SK-N-SH treated with all-trans-retinoic acid at 6 μM for 48 hours (cell line): Measurements from ENCODE around the gene ELAPOR1.

Source experiments
- ATAC-seq: fragments of 200-7000 bp; cut with Tn5 transposase; 3 replicates; pipeline ENCODE4 v1.9.1; 2020; ENCODE audit warnings: mild to moderate bottlenecking, moderate library complexity
- BACH2 ChIP-seq: fragments of 250-450 bp; sonication (Bioruptor Pico); IDR thresholded peaks from 2 replicates; pipeline ENCODE4 v1.9.0; 2021; ENCODE audit warnings: mild to moderate bottlenecking, borderline replicate concordance
- CSDC2 ChIP-seq: fragments of 250-450 bp; sonication (Bioruptor Pico); IDR thresholded peaks from 2 replicates; pipeline ENCODE4 v1.5.0; 2020; ENCODE audit warnings: mild to moderate bottlenecking, moderate library complexity
- ESRRG ChIP-seq: fragments of 250-450 bp; sonication (Bioruptor Pico); IDR thresholded peaks from 2 replicates; pipeline ENCODE4 v1.6.1; 2021; ENCODE audit warnings: mild to moderate bottlenecking
- GLIS3 ChIP-seq: fragments of 250-450 bp; sonication (Bioruptor Pico); IDR thresholded peaks from 2 replicates; pipeline ENCODE4 v1.5.0; 2020; ENCODE audit warnings: mild to moderate bottlenecking, moderate library complexity
- OSR1 ChIP-seq: fragments of 250-450 bp; sonication (Bioruptor Pico); IDR thresholded peaks from 2 replicates; pipeline ENCODE4 v1.8.0; 2022; ENCODE audit warnings: moderate library complexity, mild to moderate bottlenecking, inconsistent platforms
- PPARA ChIP-seq: fragments of 250-450 bp; sonication (Bioruptor Pico); IDR thresholded peaks from 2 replicates; pipeline ENCODE4 v1.5.0; 2020; ENCODE audit warnings: mild to moderate bottlenecking, borderline replicate concordance
- RARB ChIP-seq: fragments of 250-450 bp; sonication (Bioruptor Pico); IDR thresholded peaks from 2 replicates; pipeline ENCODE4 v1.8.0; 2021; ENCODE audit warnings: mild to moderate bottlenecking, moderate library complexity
- SNAI2 ChIP-seq: fragments of 250-450 bp; sonication (Bioruptor Pico); IDR thresholded peaks from 2 replicates; pipeline ENCODE4 v1.5.0; 2020; ENCODE audit warnings: mild to moderate bottlenecking, moderate library complexity
- TCF4 ChIP-seq: fragments of 250-450 bp; sonication (Bioruptor Pico); IDR thresholded peaks from 2 replicates; pipeline ENCODE4 v1.8.0; 2021; ENCODE audit warnings: mild to moderate bottlenecking, moderate library complexity, borderline replicate concordance
- TOX ChIP-seq: fragments of 250-450 bp; sonication (Bioruptor Pico); IDR thresholded peaks from 2 replicates; pipeline ENCODE4 v1.8.0; 2021; ENCODE audit warnings: mild to moderate bottlenecking, moderate library complexity, borderline replicate concordance
- ZC3H10 ChIP-seq: fragments of 250-450 bp; sonication (Bioruptor Pico); IDR thresholded peaks from 2 replicates; pipeline ENCODE4 v1.5.1; 2021; ENCODE audit warnings: mild to moderate bottlenecking, moderate library complexity
- ZFP30 ChIP-seq: fragments of 450-650 bp; formaldehyde crosslinking; IDR thresholded peaks from 2 replicates; pipeline ENCODE4 v1.5.0; 2022; ENCODE audit warnings: mild to moderate bottlenecking, moderate library complexity
- ZNF565 ChIP-seq: fragments of 450-650 bp; formaldehyde crosslinking; conservative IDR thresholded peaks from 2 replicates; pipeline ENCODE4 v1.5.0; 2020; ENCODE audit warnings: low read depth, mild to moderate bottlenecking, moderate library complexity
- ZNF8 ChIP-seq: fragments of 450-650 bp; formaldehyde crosslinking; IDR thresholded peaks from 2 replicates; pipeline ENCODE4 v1.5.0; 2020; ENCODE audit warnings: mild to moderate bottlenecking, moderate library complexity
- TF ChIP-seq, protein P1 (sequence below): fragments of 250-450 bp; sonication (Bioruptor Pico); IDR thresholded peaks from 2 replicates; pipeline ENCODE4 v1.8.0; 2020; ENCODE audit warnings: mild to moderate bottlenecking, moderate library complexity, borderline replicate concordance
- TF ChIP-seq, protein P2 (sequence below): fragments of 250-450 bp; sonication (Bioruptor Pico); IDR thresholded peaks from 2 replicates; pipeline ENCODE4 v1.8.0; 2021; ENCODE audit warnings: low read depth, mild to moderate bottlenecking, moderate library complexity, borderline replicate concordance
- TF ChIP-seq, protein P3 (sequence below): fragments of 250-450 bp; sonication (Bioruptor Pico); IDR thresholded peaks from 2 replicates; pipeline ENCODE4 v1.5.1; 2021; ENCODE audit warnings: mild to moderate bottlenecking, moderate library complexity
- TF ChIP-seq, protein P4 (sequence below): fragments of 250-450 bp; sonication (Bioruptor Pico); IDR thresholded peaks from 2 replicates; pipeline ENCODE4 v1.5.1; 2020; ENCODE audit warnings: low read depth, mild to moderate bottlenecking, moderate library complexity
- TF ChIP-seq, protein P5 (sequence below): fragments of 250-450 bp; sonication (Bioruptor Pico); IDR thresholded peaks from 2 replicates; pipeline ENCODE4 v1.5.0; 2020; ENCODE audit warnings: mild to moderate bottlenecking, moderate library complexity

The ELAPOR1 gene

DNA sequence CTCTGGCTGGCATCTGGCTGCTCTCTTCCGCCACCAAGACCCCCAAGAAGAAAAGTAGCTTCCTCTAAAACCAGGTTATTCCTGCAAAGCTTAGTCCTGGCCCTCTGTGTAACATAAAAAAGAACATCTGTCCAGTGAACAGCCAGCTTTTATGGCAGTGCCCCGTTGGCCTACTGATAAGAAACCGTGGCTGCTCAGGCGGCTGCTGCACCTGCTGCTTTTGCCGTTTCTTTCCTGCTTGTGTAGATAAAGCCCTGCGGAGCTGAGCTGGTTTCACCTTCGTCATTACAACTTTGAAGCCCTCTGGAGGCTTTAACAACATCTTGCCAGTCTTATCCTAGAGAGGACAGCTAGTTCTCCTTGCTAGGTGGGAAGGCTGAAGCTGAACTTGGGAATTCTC lies 20.5 kb downstream of the ELAPOR1 start:
- TF ChIP-seq ZNF8 (CRISPR knock-in tag) (no peak), TOX (CRISPR knock-in tag) (no peak), TCF4 (CRISPR knock-in tag) (no peak), ZNF565 (CRISPR knock-in tag) (no peak), SNAI2 (no peak), PPARA (CRISPR knock-in tag) (no peak), RARB (CRISPR knock-in tag) (no peak), GLIS3 (CRISPR knock-in tag) (no peak)
- TF ChIP-seq, protein P1, sequence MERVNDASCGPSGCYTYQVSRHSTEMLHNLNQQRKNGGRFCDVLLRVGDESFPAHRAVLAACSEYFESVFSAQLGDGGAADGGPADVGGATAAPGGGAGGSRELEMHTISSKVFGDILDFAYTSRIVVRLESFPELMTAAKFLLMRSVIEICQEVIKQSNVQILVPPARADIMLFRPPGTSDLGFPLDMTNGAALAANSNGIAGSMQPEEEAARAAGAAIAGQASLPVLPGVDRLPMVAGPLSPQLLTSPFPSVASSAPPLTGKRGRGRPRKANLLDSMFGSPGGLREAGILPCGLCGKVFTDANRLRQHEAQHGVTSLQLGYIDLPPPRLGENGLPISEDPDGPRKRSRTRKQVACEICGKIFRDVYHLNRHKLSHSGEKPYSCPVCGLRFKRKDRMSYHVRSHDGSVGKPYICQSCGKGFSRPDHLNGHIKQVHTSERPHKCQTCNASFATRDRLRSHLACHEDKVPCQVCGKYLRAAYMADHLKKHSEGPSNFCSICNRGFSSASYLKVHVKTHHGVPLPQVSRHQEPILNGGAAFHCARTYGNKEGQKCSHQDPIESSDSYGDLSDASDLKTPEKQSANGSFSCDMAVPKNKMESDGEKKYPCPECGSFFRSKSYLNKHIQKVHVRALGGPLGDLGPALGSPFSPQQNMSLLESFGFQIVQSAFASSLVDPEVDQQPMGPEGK (CRISPR knock-in tag), result no peak
- TF ChIP-seq, protein P2, sequence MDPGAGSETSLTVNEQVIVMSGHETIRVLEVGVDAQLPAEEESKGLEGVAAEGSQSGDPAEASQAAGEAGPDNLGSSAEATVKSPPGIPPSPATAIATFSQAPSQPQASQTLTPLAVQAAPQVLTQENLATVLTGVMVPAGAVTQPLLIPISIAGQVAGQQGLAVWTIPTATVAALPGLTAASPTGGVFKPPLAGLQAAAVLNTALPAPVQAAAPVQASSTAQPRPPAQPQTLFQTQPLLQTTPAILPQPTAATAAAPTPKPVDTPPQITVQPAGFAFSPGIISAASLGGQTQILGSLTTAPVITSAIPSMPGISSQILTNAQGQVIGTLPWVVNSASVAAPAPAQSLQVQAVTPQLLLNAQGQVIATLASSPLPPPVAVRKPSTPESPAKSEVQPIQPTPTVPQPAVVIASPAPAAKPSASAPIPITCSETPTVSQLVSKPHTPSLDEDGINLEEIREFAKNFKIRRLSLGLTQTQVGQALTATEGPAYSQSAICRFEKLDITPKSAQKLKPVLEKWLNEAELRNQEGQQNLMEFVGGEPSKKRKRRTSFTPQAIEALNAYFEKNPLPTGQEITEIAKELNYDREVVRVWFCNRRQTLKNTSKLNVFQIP (CRISPR knock-in tag), result no peak
- ATAC-seq, result no peak

DNA sequence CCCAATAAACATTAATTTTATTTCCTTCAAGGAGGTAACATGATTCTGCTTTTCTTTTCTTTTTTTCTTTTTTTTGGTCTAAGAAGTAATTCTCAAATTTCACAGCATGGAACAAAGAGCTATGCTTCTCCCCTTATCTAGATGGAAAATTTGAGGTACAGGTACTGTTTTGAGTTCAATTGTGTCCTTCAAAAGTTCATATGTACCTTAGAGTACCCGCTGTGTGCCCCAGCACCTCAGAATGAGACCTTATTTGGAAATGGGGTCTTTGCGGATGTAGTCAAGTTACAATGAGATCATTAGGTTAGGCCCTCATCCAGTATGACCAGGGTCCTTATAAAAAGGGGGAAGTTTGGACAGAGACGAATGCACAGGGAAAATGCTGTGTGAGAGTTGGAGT lies 22.0 kb downstream of the ELAPOR1 start:
- ATAC-seq, result no peak
- TF ChIP-seq ESRRG (CRISPR knock-in tag) (no peak), CSDC2 (CRISPR knock-in tag) (no peak), ZNF565 (CRISPR knock-in tag) (no peak), ZFP30 (CRISPR knock-in tag) (no peak), TOX (CRISPR knock-in tag) (no peak), RARB (CRISPR knock-in tag) (no peak), SNAI2 (no peak), GLIS3 (CRISPR knock-in tag) (no peak), BACH2 (CRISPR knock-in tag) (no peak), TCF4 (CRISPR knock-in tag) (no peak), OSR1 (CRISPR knock-in tag) (no peak), ZC3H10 (CRISPR knock-in tag) (no peak), ZNF8 (CRISPR knock-in tag) (no peak)
- TF ChIP-seq, protein P2 (CRISPR knock-in tag), result no peak
- TF ChIP-seq, protein P3, sequence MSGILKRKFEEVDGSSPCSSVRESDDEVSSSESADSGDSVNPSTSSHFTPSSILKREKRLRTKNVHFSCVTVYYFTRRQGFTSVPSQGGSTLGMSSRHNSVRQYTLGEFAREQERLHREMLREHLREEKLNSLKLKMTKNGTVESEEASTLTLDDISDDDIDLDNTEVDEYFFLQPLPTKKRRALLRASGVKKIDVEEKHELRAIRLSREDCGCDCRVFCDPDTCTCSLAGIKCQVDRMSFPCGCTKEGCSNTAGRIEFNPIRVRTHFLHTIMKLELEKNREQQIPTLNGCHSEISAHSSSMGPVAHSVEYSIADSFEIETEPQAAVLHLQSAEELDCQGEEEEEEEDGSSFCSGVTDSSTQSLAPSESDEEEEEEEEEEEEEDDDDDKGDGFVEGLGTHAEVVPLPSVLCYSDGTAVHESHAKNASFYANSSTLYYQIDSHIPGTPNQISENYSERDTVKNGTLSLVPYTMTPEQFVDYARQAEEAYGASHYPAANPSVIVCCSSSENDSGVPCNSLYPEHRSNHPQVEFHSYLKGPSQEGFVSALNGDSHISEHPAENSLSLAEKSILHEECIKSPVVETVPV (CRISPR knock-in tag), result no peak
- TF ChIP-seq, protein P4, sequence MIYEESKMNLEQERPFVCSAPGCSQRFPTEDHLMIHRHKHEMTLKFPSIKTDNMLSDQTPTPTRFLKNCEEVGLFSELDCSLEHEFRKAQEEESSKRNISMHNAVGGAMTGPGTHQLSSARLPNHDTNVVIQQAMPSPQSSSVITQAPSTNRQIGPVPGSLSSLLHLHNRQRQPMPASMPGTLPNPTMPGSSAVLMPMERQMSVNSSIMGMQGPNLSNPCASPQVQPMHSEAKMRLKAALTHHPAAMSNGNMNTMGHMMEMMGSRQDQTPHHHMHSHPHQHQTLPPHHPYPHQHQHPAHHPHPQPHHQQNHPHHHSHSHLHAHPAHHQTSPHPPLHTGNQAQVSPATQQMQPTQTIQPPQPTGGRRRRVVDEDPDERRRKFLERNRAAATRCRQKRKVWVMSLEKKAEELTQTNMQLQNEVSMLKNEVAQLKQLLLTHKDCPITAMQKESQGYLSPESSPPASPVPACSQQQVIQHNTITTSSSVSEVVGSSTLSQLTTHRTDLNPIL (CRISPR knock-in tag), result no peak
- TF ChIP-seq, protein P5, sequence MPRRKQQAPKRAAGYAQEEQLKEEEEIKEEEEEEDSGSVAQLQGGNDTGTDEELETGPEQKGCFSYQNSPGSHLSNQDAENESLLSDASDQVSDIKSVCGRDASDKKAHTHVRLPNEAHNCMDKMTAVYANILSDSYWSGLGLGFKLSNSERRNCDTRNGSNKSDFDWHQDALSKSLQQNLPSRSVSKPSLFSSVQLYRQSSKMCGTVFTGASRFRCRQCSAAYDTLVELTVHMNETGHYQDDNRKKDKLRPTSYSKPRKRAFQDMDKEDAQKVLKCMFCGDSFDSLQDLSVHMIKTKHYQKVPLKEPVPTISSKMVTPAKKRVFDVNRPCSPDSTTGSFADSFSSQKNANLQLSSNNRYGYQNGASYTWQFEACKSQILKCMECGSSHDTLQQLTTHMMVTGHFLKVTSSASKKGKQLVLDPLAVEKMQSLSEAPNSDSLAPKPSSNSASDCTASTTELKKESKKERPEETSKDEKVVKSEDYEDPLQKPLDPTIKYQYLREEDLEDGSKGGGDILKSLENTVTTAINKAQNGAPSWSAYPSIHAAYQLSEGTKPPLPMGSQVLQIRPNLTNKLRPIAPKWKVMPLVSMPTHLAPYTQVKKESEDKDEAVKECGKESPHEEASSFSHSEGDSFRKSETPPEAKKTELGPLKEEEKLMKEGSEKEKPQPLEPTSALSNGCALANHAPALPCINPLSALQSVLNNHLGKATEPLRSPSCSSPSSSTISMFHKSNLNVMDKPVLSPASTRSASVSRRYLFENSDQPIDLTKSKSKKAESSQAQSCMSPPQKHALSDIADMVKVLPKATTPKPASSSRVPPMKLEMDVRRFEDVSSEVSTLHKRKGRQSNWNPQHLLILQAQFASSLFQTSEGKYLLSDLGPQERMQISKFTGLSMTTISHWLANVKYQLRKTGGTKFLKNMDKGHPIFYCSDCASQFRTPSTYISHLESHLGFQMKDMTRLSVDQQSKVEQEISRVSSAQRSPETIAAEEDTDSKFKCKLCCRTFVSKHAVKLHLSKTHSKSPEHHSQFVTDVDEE, result no peak
- TF ChIP-seq, protein P1 (CRISPR knock-in tag), result no peak
